ENCODE data around the gene PTK7. TPM values are rescaled to one million over a fixed set of nuclear protein-coding genes. Genes with fewer than 3 reads are reported as not detected.

PTK7 gene
- total RNA-seq, 1 experiment from 2014 or later, result 105 TPM

DNA sequence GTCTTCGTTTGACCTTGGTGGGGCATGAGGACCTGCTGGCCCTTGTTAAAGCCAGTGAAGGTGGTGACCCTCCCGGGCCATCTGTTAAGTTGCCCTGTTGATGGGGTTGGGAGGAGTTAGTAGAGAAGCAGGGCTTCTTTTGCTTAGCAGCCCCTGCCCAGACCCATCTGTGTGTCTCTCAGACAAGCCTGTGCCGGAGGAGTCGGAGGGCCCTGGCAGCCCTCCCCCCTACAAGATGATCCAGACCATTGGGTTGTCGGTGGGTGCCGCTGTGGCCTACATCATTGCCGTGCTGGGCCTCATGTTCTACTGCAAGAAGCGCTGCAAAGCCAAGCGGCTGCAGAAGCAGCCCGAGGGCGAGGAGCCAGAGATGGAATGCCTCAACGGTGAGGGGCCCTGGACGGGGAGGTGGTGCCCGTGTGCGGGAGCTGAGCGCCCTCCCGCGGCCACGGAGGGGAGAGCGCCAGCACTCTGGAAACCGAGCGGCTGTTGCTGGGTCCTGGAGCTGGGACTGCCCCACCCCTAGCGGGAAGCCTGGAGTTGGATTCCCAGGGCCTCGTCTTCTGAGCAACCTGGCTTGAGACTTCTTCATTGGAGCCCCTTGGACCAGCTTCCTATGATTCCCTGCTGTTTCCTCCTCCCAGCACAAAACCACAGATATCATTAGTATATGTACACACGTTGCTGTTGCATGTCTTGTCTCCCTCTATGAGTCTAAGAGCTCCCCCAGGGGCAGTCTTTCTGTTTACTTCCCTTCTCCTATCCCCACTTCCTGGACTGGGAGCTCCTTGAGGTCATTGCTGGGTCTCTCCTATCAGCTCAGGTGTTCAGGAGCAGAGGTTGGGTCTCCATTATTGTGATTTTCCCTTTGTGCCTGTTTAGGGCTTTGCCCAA lies 67.4 kb downstream of the PTK7 start:
- Histone ChIP-seq H3K4me3 (replicated peaks in 1 of 2; ENCODE audit: low read depth in 1 of 2, low read length in 2 of 2) (no peak overlapping the region), H3K79me2 (ENCODE audit: insufficient read depth, low read length) (no peaks in the 10 kb centered on the region), H4K20me1 (ENCODE audit: insufficient read depth) (no peaks in the 10 kb centered on the region), H3K4me2 (ENCODE audit: low read length) (peak overlapping the region; percentile 10; the same call in 1 of the 2 replicates), H3K27me3 (ENCODE audit: insufficient read depth, low read length) (no peaks in the 10 kb centered on the region), H3K9me2 (ENCODE audit: insufficient read depth) (no peaks in the 10 kb centered on the region), H3K27ac (ENCODE audit: low read depth, low read length) (no peak overlapping the region), H3K36me3 (ENCODE audit: control insufficient read depth in 1 of 2, insufficient read depth in 2 of 2, low read length in 2 of 2) (peaks cover 0 to 10% of the 10 kb centered on the region in 2 experiments; a peak in 1 of 4 replicates), H3K4me1 (ENCODE audit: control insufficient read depth in 1 of 2, insufficient read depth in 2 of 2, low read length in 2 of 2) (peaks cover 3 to 9% of the 10 kb centered on the region in 2 experiments; a peak in 1 of 4 replicates), H2AFZ (ENCODE audit: low read depth, low read length, poor library complexity, severe bottlenecking) (no peak overlapping the region), H3K9ac (ENCODE audit: low read length) (no peak overlapping the region), H3K9me3 (ENCODE audit: control insufficient read depth in 1 of 2, insufficient read depth in 1 of 2, low read depth in 1 of 2, low read length in 2 of 2) (no peaks in the 10 kb centered on the region)
- DNase-seq (ENCODE audit: low read depth, low spot score), result peak; percentile 24
- BruUV-seq (replicated peaks), result no TSS peak
- ChIA-PET POLR2A (interaction anchor here (0.5 to 1.8 kb wide), 4 partner anchors 89 to 214 kb away, joined by 3 to 7 read pairs (median 4); partner anchors contain the start of genes CNPY3, CUL7, KLHDC3 and MEA1), RAD21 (ENCODE audit: low non-redundant PET in 1 of 2, low total read pairs in 2 of 2, uncharacterized antibody in 2 of 2, unreplicated experiment in 2 of 2) (interaction anchor here (0.6 to 1.2 kb wide), 6 partner anchors 20 to 121 kb away, joined by 3 to 5 read pairs (median 3); partner anchors contain the start of genes KLC4 (in 2 of the 2), MRPL2 (in 2 of the 2) and CUL7 (in 1 of the 2)), CTCF (interaction anchor here (0.7 to 2.1 kb wide), 27 partner anchors 14 to 364 kb away, joined by 3 to 11 read pairs (median 4); partner anchors contain the start of genes CUL7, KLC4, KLHDC3 and MRPL2)
- peak; percentile 99 for ATAC-seq
- intact Hi-C loops (cut with micrococcal nuclease), result loop anchor here (1.0 to 5.0 kb wide), 5 partner anchors 73 to 242 kb away; partner anchors contain the start of genes GNMT, KLC4 and MRPL2
- TF ChIP-seq POLR2A (IDR thresholded peaks at IDR 0.05; ENCODE audit: borderline replicate concordance, extremely low read depth, insufficient read depth, insufficient read length) (no peak), CTCF (IDR thresholded peaks at IDR 0.05 in 2 of 3, conservative IDR thresholded peaks at IDR 0.05 in 1 of 3; ENCODE audit: borderline replicate concordance in 1 of 3, insufficient read depth in 1 of 3, low read depth in 2 of 3, low read length in 2 of 3) (peak; percentile 92 to 96 (median 94)), RAD21 (IDR thresholded peaks at IDR 0.05; ENCODE audit: low read depth) (peak; percentile 98)

GRCh38 chr6:43144879-43145278 lies 68.8 kb downstream of the PTK7 start:
- Histone ChIP-seq H3K27me3 (ENCODE audit: insufficient read depth, low read length) (no peaks in the 10 kb centered on the region), H3K79me2 (ENCODE audit: insufficient read depth, low read length) (no peaks in the 10 kb centered on the region), H3K27ac (ENCODE audit: low read depth, low read length) (no peak overlapping the region), H3K9ac (ENCODE audit: low read length) (no peak overlapping the region), H3K4me2 (ENCODE audit: low read length) (no peak overlapping the region), H3K9me2 (ENCODE audit: insufficient read depth) (no peaks in the 10 kb centered on the region), H2AFZ (ENCODE audit: low read depth, low read length, poor library complexity, severe bottlenecking) (no peak overlapping the region), H3K36me3 (ENCODE audit: control insufficient read depth in 1 of 2, insufficient read depth in 2 of 2, low read length in 2 of 2) (peaks cover 0 to 10% of the 10 kb centered on the region in 2 experiments; a peak in 1 of 4 replicates), H4K20me1 (ENCODE audit: insufficient read depth) (no peaks in the 10 kb centered on the region), H3K4me1 (ENCODE audit: control insufficient read depth in 1 of 2, insufficient read depth in 2 of 2, low read length in 2 of 2) (peaks cover 3 to 9% of the 10 kb centered on the region in 2 experiments; a peak in 1 of 4 replicates), H3K4me3 (replicated peaks in 1 of 2; ENCODE audit: low read depth in 1 of 2, low read length in 2 of 2) (no peak overlapping the region), H3K9me3 (ENCODE audit: control insufficient read depth in 1 of 2, insufficient read depth in 1 of 2, low read depth in 1 of 2, low read length in 2 of 2) (no peaks in the 10 kb centered on the region)
- BruUV-seq (replicated peaks), result no TSS peak
- ATAC-seq, result no peak
- intact Hi-C loops (cut with micrococcal nuclease), result loop anchor here (5.0 kb wide), 2 partner anchors 88 to 183 kb away; partner anchors contain the start of genes GNMT, KLC4 and MRPL2
- RAD21 ChIA-PET (ENCODE audit: low non-redundant PET in 1 of 2, low total read pairs in 2 of 2, uncharacterized antibody in 2 of 2, unreplicated experiment in 2 of 2), result no interaction called here
- CTCF ChIA-PET, result interaction anchor here (1.5 kb wide), 1 partner anchor 74 kb away, joined by 4 read pairs; no protein-coding TSS in a partner anchor
- POLR2A ChIA-PET, result no interaction called here
- DNase-seq (ENCODE audit: low read depth, low spot score), result no peak
- TF ChIP-seq ELF1 (IDR thresholded peaks at IDR 0.05; ENCODE audit: borderline replicate concordance, low read depth) (no peak), FOSL1 (IDR thresholded peaks at IDR 0.05; ENCODE audit: low read depth) (no peak), EZH2phosphoT487 (IDR thresholded peaks at IDR 0.05; ENCODE audit: borderline replicate concordance) (no peak), RAD21 (IDR thresholded peaks at IDR 0.05; ENCODE audit: low read depth) (no peak), EZH2 (IDR thresholded peaks at IDR 0.05) (no peak), SRF (IDR thresholded peaks at IDR 0.05; ENCODE audit: low read depth) (no peak), CEBPB (IDR thresholded peaks at IDR 0.05; ENCODE audit: low read depth) (no peak), EGR1 (IDR thresholded peaks at IDR 0.05; ENCODE audit: low read depth) (no peak), SIN3A (IDR thresholded peaks at IDR 0.05; ENCODE audit: low read depth) (no peak), CBX3 (IDR thresholded peaks at IDR 0.05; ENCODE audit: low read depth) (no peak)
- TF ChIP-seq, protein P1, sequence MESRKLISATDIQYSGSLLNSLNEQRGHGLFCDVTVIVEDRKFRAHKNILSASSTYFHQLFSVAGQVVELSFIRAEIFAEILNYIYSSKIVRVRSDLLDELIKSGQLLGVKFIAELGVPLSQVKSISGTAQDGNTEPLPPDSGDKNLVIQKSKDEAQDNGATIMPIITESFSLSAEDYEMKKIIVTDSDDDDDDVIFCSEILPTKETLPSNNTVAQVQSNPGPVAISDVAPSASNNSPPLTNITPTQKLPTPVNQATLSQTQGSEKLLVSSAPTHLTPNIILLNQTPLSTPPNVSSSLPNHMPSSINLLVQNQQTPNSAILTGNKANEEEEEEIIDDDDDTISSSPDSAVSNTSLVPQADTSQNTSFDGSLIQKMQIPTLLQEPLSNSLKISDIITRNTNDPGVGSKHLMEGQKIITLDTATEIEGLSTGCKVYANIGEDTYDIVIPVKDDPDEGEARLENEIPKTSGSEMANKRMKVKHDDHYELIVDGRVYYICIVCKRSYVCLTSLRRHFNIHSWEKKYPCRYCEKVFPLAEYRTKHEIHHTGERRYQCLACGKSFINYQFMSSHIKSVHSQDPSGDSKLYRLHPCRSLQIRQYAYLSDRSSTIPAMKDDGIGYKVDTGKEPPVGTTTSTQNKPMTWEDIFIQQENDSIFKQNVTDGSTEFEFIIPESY (IDR thresholded peaks at IDR 0.05; ENCODE audit: extremely low read depth, insufficient replicate concordance, low read length), result no peak
